Measurements from ENCODE around the gene NPNT.

NPNT gene

GRCh38 chr4:106017975-106018374, 122.7 kb downstream of the NPNT start:
- DNase-seq (ENCODE audit: low read depth): no peak
- H3K4me3 ChIP-seq (ENCODE audit: low read depth, low read length): no peak overlapping the region
- TF ChIP-seq, protein P1, sequence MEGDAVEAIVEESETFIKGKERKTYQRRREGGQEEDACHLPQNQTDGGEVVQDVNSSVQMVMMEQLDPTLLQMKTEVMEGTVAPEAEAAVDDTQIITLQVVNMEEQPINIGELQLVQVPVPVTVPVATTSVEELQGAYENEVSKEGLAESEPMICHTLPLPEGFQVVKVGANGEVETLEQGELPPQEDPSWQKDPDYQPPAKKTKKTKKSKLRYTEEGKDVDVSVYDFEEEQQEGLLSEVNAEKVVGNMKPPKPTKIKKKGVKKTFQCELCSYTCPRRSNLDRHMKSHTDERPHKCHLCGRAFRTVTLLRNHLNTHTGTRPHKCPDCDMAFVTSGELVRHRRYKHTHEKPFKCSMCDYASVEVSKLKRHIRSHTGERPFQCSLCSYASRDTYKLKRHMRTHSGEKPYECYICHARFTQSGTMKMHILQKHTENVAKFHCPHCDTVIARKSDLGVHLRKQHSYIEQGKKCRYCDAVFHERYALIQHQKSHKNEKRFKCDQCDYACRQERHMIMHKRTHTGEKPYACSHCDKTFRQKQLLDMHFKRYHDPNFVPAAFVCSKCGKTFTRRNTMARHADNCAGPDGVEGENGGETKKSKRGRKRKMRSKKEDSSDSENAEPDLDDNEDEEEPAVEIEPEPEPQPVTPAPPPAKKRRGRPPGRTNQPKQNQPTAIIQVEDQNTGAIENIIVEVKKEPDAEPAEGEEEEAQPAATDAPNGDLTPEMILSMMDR (IDR thresholded peaks at IDR 0.05; ENCODE audit: low read depth, low read length): no peak
- no peak for TF ChIP-seq MAX (IDR thresholded peaks at IDR 0.05; ENCODE audit: low read depth, low read length)
- no peak for TF ChIP-seq POLR2A (IDR thresholded peaks at IDR 0.05; ENCODE audit: extremely low read depth, insufficient read length)
- no peak for TF ChIP-seq MYC (IDR thresholded peaks at IDR 0.05; ENCODE audit: low read depth, low read length)

DNA sequence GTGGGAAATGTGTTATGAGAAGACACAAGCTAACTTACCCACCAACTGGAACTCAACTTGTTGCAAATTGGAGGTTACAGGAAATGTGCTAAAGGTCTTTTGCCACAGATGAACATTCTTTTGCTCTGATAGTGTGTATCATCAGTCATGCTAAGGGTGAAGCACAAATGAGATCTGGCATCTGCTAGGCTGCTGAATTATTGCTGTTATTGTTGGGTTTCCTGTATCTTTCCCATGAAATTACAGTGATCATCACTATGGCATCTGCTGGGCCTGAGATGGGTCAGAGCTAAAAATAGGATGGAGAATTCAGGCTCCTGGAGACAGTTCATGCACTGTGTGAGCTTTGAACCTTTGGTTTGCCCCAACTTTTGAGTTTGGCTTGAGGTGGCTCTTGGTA, 124.5 kb downstream of the NPNT start:
- TF ChIP-seq, protein P1 (IDR thresholded peaks at IDR 0.05; ENCODE audit: low read depth, low read length): no peak
- TF ChIP-seq POLR2A (IDR thresholded peaks at IDR 0.05; ENCODE audit: extremely low read depth, insufficient read length) (no peak), MAX (IDR thresholded peaks at IDR 0.05; ENCODE audit: low read depth, low read length) (no peak), MYC (IDR thresholded peaks at IDR 0.05; ENCODE audit: low read depth, low read length) (no peak)
- DNase-seq (ENCODE audit: low read depth): no peak
- H3K4me3 ChIP-seq (ENCODE audit: low read depth, low read length): no peak overlapping the region

All from NB4 (cell line).